Measurements from ENCODE around the gene WDR88. TPM values are rescaled to one million over a fixed set of nuclear protein-coding genes. Genes with fewer than 3 reads are reported as not detected.

The WDR88 gene
- polyA plus RNA-seq, 1 donor (not counting 4 experiments of a cell fraction or from before 2014, with no cell fraction given): not detected

Other genes with a start within 250 kb of the WDR88 start
- 11.2 to 16.1 TPM (median 13.2 TPM) in 3 replicates for gene CEP89, start 160.2 kb upstream of the WDR88 start, polyA plus RNA-seq
- gene FAAP24, start 159.9 kb upstream of the WDR88 start, polyA plus RNA-seq: 2.9 to 5.0 TPM (median 3.3 TPM) in 3 replicates
- gene RHPN2, start 67.2 kb upstream of the WDR88 start, polyA plus RNA-seq: 5.0 to 6.8 TPM (median 6.6 TPM) in 3 replicates
- gene GPATCH1, start 50.9 kb upstream of the WDR88 start, polyA plus RNA-seq: 4.9 to 6.2 TPM (median 5.8 TPM) in 3 replicates
- gene LRP3, start 62.2 kb downstream of the WDR88 start, polyA plus RNA-seq: 2.5 to 12.7 TPM (median 5.0 TPM) in 3 replicates
- gene SLC7A10, start 93.7 kb downstream of the WDR88 start, polyA plus RNA-seq: not detected in 3 replicates
- 1.5 to 6.4 TPM (median 3.6 TPM) in 3 replicates for gene CEBPA, start 170.4 kb downstream of the WDR88 start, polyA plus RNA-seq
- 20.4 to 31.9 TPM (median 22.4 TPM) in 3 replicates for gene CEBPG, start 241.6 kb downstream of the WDR88 start, polyA plus RNA-seq

Data from keratinocyte (primary cell).